Measurements from ENCODE around the gene CLEC10A.
A peak's percentile ranks its signal among the peaks of the same experiment; 100 is the strongest.

GRCh38 chr17:7035591-7036368, 44.3 kb downstream of the CLEC10A start, which contains the start of gene SLC16A13:
- TF ChIP-seq, protein P1, sequence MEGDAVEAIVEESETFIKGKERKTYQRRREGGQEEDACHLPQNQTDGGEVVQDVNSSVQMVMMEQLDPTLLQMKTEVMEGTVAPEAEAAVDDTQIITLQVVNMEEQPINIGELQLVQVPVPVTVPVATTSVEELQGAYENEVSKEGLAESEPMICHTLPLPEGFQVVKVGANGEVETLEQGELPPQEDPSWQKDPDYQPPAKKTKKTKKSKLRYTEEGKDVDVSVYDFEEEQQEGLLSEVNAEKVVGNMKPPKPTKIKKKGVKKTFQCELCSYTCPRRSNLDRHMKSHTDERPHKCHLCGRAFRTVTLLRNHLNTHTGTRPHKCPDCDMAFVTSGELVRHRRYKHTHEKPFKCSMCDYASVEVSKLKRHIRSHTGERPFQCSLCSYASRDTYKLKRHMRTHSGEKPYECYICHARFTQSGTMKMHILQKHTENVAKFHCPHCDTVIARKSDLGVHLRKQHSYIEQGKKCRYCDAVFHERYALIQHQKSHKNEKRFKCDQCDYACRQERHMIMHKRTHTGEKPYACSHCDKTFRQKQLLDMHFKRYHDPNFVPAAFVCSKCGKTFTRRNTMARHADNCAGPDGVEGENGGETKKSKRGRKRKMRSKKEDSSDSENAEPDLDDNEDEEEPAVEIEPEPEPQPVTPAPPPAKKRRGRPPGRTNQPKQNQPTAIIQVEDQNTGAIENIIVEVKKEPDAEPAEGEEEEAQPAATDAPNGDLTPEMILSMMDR (IDR thresholded peaks at IDR 0.05): peak in 2 of 3 donors; percentile 11 to 14
- peak; percentile 24 for TF ChIP-seq POLR2A (IDR thresholded peaks at IDR 0.05)
